Pulmonary artery endothelial cell (primary cell): ENCODE data around the gene KIAA1191. TPM values are rescaled to one million over a fixed set of nuclear protein-coding genes. Genes with fewer than 3 reads are reported as not detected.
"Not testable (repeated sequence)": the region's sequence is repeated elsewhere in the genome, so short reads cannot be mapped to it uniquely, and the experiment has no call there.

Experiments
- DNase-seq: peaks from one replicate; pipeline ENCODE4 v3.0.0-alpha.2; 2011; ENCODE audit warnings: low read depth, low spot score
- total RNA-seq: library from RNA; depleted of rRNA; stranded (reverse); fragments of >200 nt; gene quantifications from 2 replicates; pipeline ENCODE4 v1.2.3, GENCODE V29; 2014

The KIAA1191 gene
- total RNA-seq, 1 donor from 2014 or later: 110 TPM

DNA sequence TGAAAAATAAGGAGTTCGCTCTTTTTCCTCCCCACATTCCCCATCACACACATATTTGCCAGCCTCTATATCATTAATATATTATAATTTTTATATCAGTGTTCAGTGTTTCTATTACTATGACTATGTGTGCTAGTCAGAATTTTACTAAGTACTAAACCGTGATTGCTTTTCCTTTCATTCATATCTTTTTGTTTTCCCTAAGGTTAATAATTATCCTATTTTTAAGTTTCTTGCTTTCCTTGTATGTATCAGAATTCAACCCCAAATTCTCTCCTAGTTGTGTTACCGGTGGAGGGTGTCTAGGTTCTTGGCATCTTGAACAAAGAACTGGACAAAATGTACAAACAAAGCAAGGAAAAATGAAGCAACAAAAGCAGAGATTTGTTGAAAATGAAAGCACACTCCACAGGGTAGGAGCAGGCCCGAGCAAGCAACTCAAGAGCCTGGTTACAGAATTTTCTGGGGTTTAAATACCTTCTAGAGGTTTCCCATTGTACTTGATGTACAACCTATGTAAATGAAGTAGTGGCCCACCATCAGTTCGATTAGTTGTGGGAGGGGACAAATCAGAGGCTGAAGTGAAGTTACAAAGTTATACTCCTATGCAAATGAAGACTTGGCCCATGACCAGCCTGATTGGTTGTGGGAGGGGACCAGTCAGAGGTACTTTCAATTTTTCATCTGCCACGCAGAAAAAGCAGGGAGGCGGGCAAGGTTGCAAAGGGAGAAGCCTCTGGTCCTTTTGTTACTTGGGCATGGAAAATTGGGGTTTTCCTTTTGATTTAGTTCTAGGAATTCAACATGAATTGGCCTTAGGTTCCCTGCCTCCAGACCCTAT, 43.8 kb downstream of the KIAA1191 start:
- DNase-seq: no peak

DNA sequence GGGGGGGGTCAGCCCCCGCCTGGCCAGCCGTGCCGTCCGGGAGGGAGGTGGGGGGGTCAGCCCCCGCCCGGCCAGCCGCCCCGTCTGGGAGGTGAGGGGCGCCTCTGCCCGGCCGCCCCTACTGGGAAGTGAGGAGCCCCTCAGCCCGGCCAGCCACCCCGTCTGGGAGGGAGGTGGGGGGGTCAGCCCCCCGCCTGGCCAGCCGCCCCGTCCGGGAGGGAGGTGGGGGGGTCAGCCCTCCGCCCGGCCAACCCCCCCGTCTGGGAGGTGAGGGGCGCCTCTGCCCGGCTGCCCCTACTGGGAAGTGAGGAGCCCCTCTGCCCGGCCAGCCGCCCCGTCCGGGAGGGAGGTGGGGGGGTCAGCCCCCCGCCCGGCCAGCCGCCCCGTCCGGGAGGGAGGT, 56.2 kb downstream of the KIAA1191 start:
- DNase-seq: not testable (repeated sequence)

Other genes with a start within 250 kb of the KIAA1191 start
- 3.8 TPM in 2 replicates for gene SIMC1, start 123.3 kb downstream of the KIAA1191 start, total RNA-seq
- gene ARL10, start 3.7 kb upstream of the KIAA1191 start, total RNA-seq: 6.7 and 9.2 TPM in 2 replicates
- gene NOP16, start 26.8 kb upstream of the KIAA1191 start, total RNA-seq: 21.7 and 29.3 TPM in 2 replicates
- gene HIGD2A, start 27.0 kb upstream of the KIAA1191 start, total RNA-seq: 42.7 and 43.5 TPM in 2 replicates
- 135 and 136 TPM in 2 replicates for gene CLTB, start 54.8 kb upstream of the KIAA1191 start, total RNA-seq
- 37.9 and 47.1 TPM in 2 replicates for gene FAF2, start 86.6 kb upstream of the KIAA1191 start, total RNA-seq
- gene RNF44, start 175.6 kb upstream of the KIAA1191 start, total RNA-seq: 3.2 and 3.5 TPM in 2 replicates
- not detected in 2 replicates for gene CDHR2, start 187.6 kb upstream of the KIAA1191 start, total RNA-seq
- 6.0 and 7.5 TPM in 2 replicates for gene GPRIN1, start 248.4 kb upstream of the KIAA1191 start, total RNA-seq